SK-N-SH (cell line): Measurements from ENCODE around the gene SFXN5. TPM values are rescaled to one million over a fixed set of nuclear protein-coding genes. Genes with fewer than 3 reads are reported as not detected.

Experiments used
- CTCF ChIA-PET: fragments of 300-600, 350-600 bp; formaldehyde crosslinking; extraction: SDS; loops from one replicate; lab custom pipeline; 2021; lab: Yijun Ruan, JAX
- POLR2A ChIA-PET: fragments of 350-600 bp; sonication (Branson Sonifier 250); formaldehyde crosslinking; extraction: SDS; loops from one replicate; lab custom pipeline; 2020; ENCODE audit warnings: antibody characterized with exemption, inconsistent platforms; lab: Yijun Ruan, JAX
- DNase-seq: peaks from one replicate; pipeline ENCODE4 v3.0.0; 2012
- H2AFZ ChIP-seq: fragments of 200-600 bp; sonication (generic); 2 replicates; pipeline ENCODE4 v1.8.1; 2016; ENCODE audit warnings: antibody characterized with exemption, mild to moderate bottlenecking, low read depth
- H3F3A ChIP-seq: fragments of 200-600 bp; sonication (generic); replicated peaks from 2 replicates; pipeline ENCODE3; 2016; ENCODE audit warnings: antibody characterized with exemption, mild to moderate bottlenecking; ENCODE audit not compliant: insufficient read depth
- H3K27ac ChIP-seq, 2 experiments: fragments of 200-500 bp in 1 of 2; fragments of 200-600 bp in 1 of 2; sonication (Bioruptor generic) in 1 of 2; sonication (generic), shearing (Covaris generic) in 1 of 2; 2 replicates each; pipeline versions ENCODE4 v1.5.1 to v1.6.1; 2014 to 2016; ENCODE audit warnings: low read depth in 2 of 2, inconsistent platforms in 1 of 2, low read length in 1 of 2, mild to moderate bottlenecking in 1 of 2, mixed read lengths in 1 of 2
- H3K27me3 ChIP-seq: fragments of 200-600 bp; sonication (generic), shearing (Covaris generic); 2 replicates; pipeline ENCODE4 v1.6.1; 2016; ENCODE audit warnings: mixed run types; ENCODE audit not compliant: insufficient read depth
- H3K36me3 ChIP-seq, 2 experiments: fragments of 200-500 bp in 1 of 2; fragments of 200-600 bp in 1 of 2; sonication (Bioruptor generic) in 1 of 2; sonication (generic) in 1 of 2; replicated peaks in 1 of 2; 2 replicates each; pipeline versions ENCODE3 to v1.5.1; 2014 to 2016; ENCODE audit warnings: low read length in 1 of 2, mild to moderate bottlenecking in 1 of 2; ENCODE audit not compliant: insufficient read depth in 2 of 2, control insufficient read depth in 1 of 2
- H3K4me1 ChIP-seq, 2 experiments: fragments of 200-500 bp in 1 of 2; fragments of 200-600 bp in 1 of 2; sonication (Bioruptor generic) in 1 of 2; sonication (generic), shearing (Covaris generic) in 1 of 2; 2 replicates each; pipeline versions ENCODE4 v1.5.1 to v1.6.1; 2014 to 2016; ENCODE audit warnings: low read depth in 1 of 2, low read length in 1 of 2, mixed run types in 1 of 2; ENCODE audit not compliant: insufficient read depth in 2 of 2, control insufficient read depth in 1 of 2
- H3K4me2 ChIP-seq: fragments of 200-600 bp; sonication (generic), shearing (Covaris generic); 2 replicates; pipeline ENCODE4 v1.6.1; 2017; ENCODE audit warnings: mixed run types
- H3K4me3 ChIP-seq, 2 experiments: fragments of 200-500 bp in 1 of 2; fragments of 200-600 bp in 1 of 2; sonication (Bioruptor generic) in 1 of 2; sonication (generic), shearing (Covaris generic) in 1 of 2; 2 replicates each; pipeline versions ENCODE4 v1.5.1 to v1.8.1; 2014 to 2016; ENCODE audit warnings: low read depth in 2 of 2, inconsistent platforms in 1 of 2, low read length in 1 of 2, mild to moderate bottlenecking in 1 of 2, mixed read lengths in 1 of 2, moderate library complexity in 1 of 2
- H3K79me2 ChIP-seq: fragments of 200-600 bp; sonication (generic); 2 replicates; pipeline ENCODE4 v1.8.1; 2017; ENCODE audit warnings: mild to moderate bottlenecking; ENCODE audit not compliant: insufficient read depth
- H3K9ac ChIP-seq: fragments of 200-600 bp; sonication (generic); 2 replicates; pipeline ENCODE4 v1.6.1; 2017; ENCODE audit warnings: mixed run types
- H3K9me2 ChIP-seq: fragments of 200-600 bp; sonication (generic); 2 replicates; pipeline ENCODE4 v1.6.1; 2017; ENCODE audit warnings: mixed run types
- H3K9me3 ChIP-seq: fragments of 200-600 bp; sonication (generic); 2 replicates; pipeline ENCODE4 v1.6.1; 2017; ENCODE audit warnings: mixed run types, mild to moderate bottlenecking, moderate library complexity
- H4K20me1 ChIP-seq: fragments of 200-600 bp; sonication (generic); 2 replicates; pipeline ENCODE4 v1.6.1; 2017; ENCODE audit warnings: mild to moderate bottlenecking, mixed run types; ENCODE audit not compliant: insufficient read depth
- FOXJ3 ChIP-seq: sonication (generic); formaldehyde crosslinking; IDR thresholded peaks from 2 replicates; pipeline ENCODE4 v1.5.1; 2020; ENCODE audit warnings: mild to moderate bottlenecking, missing genetic modification reagents
- GABPA ChIP-seq: IDR thresholded peaks from 2 replicates; pipeline ENCODE4 v1.4.0; 2012; ENCODE audit warnings: low read depth, mild to moderate bottlenecking
- ZBTB33 ChIP-seq: IDR thresholded peaks from 2 replicates; pipeline ENCODE4 v1.4.0; 2012; ENCODE audit warnings: low read depth, borderline replicate concordance
- WGBS: methylation state at CpG from one replicate; pipeline ENCODE4 v1.1.6; 2017; ENCODE audit warnings: low lambda C conversion rate; 5-methylcytosine and 5-hydroxymethylcytosine counted together
- polyA plus RNA-seq, 3 experiments: library from polyadenylated mRNA; depleted of rRNA; stranded (reverse); fragments of >200 nt; gene quantifications; 2 replicates each; pipeline ENCODE4 v1.2.3, GENCODE V29; 2012
- TF ChIP-seq, protein P1 (sequence below): IDR thresholded peaks from 2 replicates; pipeline ENCODE4 v1.6.1; 2012; ENCODE audit warnings: mild to moderate bottlenecking, low read depth, low read length, moderate library complexity

Gene SFXN5
- polyA plus RNA-seq, 1 of the 3 experiments (the other 2 are of a cell fraction) = 9.9 TPM

DNA sequence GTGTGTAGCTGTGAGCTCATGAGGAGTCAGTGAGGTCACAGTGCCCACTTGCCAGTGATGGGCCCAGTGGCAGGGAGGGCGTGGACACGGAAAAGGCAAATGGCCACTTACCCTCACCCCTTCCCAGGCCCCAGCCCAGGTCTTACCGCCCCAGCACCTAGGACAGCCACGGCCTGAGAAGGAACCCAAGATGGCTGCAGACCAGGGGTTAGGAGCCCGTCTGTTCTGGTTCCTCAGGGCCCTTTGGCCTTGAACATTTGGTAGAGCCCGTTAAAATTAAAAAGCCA is 80.1 kb downstream of the SFXN5 start:
- H3K9ac ChIP-seq = no peak overlapping the region
- no peaks in the 10 kb centered on the region for H3K9me2 ChIP-seq
- no peaks in the 10 kb centered on the region for H4K20me1 ChIP-seq
- no peaks in the 10 kb centered on the region for H3K9me3 ChIP-seq
- TF ChIP-seq GABPA = no peak
- TF ChIP-seq, protein P1, sequence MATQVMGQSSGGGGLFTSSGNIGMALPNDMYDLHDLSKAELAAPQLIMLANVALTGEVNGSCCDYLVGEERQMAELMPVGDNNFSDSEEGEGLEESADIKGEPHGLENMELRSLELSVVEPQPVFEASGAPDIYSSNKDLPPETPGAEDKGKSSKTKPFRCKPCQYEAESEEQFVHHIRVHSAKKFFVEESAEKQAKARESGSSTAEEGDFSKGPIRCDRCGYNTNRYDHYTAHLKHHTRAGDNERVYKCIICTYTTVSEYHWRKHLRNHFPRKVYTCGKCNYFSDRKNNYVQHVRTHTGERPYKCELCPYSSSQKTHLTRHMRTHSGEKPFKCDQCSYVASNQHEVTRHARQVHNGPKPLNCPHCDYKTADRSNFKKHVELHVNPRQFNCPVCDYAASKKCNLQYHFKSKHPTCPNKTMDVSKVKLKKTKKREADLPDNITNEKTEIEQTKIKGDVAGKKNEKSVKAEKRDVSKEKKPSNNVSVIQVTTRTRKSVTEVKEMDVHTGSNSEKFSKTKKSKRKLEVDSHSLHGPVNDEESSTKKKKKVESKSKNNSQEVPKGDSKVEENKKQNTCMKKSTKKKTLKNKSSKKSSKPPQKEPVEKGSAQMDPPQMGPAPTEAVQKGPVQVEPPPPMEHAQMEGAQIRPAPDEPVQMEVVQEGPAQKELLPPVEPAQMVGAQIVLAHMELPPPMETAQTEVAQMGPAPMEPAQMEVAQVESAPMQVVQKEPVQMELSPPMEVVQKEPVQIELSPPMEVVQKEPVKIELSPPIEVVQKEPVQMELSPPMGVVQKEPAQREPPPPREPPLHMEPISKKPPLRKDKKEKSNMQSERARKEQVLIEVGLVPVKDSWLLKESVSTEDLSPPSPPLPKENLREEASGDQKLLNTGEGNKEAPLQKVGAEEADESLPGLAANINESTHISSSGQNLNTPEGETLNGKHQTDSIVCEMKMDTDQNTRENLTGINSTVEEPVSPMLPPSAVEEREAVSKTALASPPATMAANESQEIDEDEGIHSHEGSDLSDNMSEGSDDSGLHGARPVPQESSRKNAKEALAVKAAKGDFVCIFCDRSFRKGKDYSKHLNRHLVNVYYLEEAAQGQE = no peak
- H3K4me2 ChIP-seq = no peak overlapping the region
- no peak for DNase-seq
- WGBS = 83% methylated on average over 1 of the region's 6 CpGs
- no peak overlapping the region for H3K4me3 ChIP-seq
- CTCF ChIA-PET = interaction anchor here (0.8 to 6.3 kb wide), 15 partner anchors 8 to 221 kb away, joined by 3 to 45 read pairs (median 5); partner anchors contain the start of genes RAB11FIP5 and SPR
- H2AFZ ChIP-seq = no peak overlapping the region
- no peak overlapping the region for H3K27ac ChIP-seq
- H3F3A ChIP-seq = no peaks in the 10 kb centered on the region
- POLR2A ChIA-PET = no interaction called here
- H3K36me3 ChIP-seq = no peaks in the 10 kb centered on the region
- H3K79me2 ChIP-seq = no peaks in the 10 kb centered on the region
- peaks cover 0 to 21% of the 10 kb centered on the region in 2 experiments; a peak in 2 of 4 replicates for H3K4me1 ChIP-seq
- no peaks in the 10 kb centered on the region for H3K27me3 ChIP-seq

DNA sequence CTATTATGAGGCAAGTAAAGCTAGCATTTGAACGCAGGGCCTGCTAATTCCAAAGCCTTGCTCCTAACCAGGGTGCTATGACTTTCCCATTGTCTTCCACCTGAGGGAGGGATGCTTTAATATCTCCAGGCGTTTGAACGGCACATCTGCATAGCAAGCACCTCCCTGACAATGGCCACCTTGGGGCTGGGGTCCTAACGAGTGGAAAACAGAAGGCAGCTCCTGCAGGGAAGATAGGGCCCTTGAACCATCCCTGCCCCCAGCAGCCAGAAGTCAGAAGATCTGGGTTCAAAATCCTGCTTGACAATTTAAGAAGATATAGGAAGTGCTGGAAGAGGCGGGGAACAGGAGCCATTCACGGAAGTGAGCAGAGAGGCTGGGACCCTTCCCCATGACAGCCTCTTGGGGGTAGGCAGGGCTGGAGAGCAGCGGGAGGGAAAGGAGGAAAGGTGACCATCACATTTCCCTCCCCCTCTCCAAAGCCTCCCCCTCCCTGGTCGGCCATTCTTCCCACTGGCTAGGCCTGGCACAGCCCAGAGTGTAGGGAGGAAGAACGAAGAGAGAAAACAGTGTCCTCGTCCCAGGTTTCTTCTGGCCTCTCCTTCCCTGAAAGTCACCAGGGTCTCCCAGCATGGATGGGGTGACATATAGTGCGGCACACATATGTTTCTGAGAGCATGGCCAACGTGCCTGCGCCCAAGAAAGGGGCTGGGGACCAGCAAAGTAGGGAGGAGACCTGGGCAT is 80.6 kb downstream of the SFXN5 start:
- Histone ChIP-seq H3K36me3 (no peaks in the 10 kb centered on the region), H3K9me2 (no peaks in the 10 kb centered on the region), H3K4me3 (no peak overlapping the region), H3K27ac (no peak overlapping the region), H3F3A (no peaks in the 10 kb centered on the region), H3K79me2 (no peaks in the 10 kb centered on the region), H4K20me1 (no peaks in the 10 kb centered on the region), H3K4me1 (peaks cover 0 to 26% of the 10 kb centered on the region in 2 experiments; a peak in 2 of 4 replicates), H3K9ac (no peak overlapping the region), H3K27me3 (no peaks in the 10 kb centered on the region), H3K9me3 (no peaks in the 10 kb centered on the region), H2AFZ (no peak overlapping the region), H3K4me2 (no peak overlapping the region)
- ChIA-PET POLR2A (no interaction called here), CTCF (interaction anchor here (0.8 to 6.3 kb wide), 13 partner anchors 17 to 185 kb away, joined by 3 to 45 read pairs (median 5); partner anchors contain the start of genes RAB11FIP5 and SPR)
- TF ChIP-seq FOXJ3 (CRISPR knock-in tag) (no peak), ZBTB33 (no peak)
- DNase-seq = no peak
- 94% methylated on average over 12 of the region's 13 CpGs for WGBS
